GM10248 (cell line): ENCODE measurements around the gene NDUFS7.

Experiments
- CTCF ChIA-PET: fragments of 300-600 bp; sonication (Branson Sonifier 250); formaldehyde crosslinking; extraction: SDS; loops from one replicate; lab custom pipeline; 2021; ENCODE audit warnings: antibody characterized with exemption; lab: Yijun Ruan, JAX
- POLR2A ChIA-PET: fragments of 350-650 bp; sonication (Branson Sonifier 250); formaldehyde crosslinking; extraction: SDS; loops from one replicate; lab custom pipeline; 2020; ENCODE audit warnings: antibody characterized with exemption; lab: Yijun Ruan, JAX
- DNase-seq: peaks from one replicate; pipeline ENCODE4 v3.0.0; 2012; ENCODE audit errors: extremely low spot score
- TF ChIP-seq, protein P1 (sequence below): IDR thresholded peaks from 2 replicates; pipeline ENCODE4 v1.5.1; 2012; ENCODE audit warnings: mild to moderate bottlenecking, low read depth; ENCODE audit errors: extremely low read depth, missing control alignments, control extremely low read depth

The NDUFS7 gene

DNA sequence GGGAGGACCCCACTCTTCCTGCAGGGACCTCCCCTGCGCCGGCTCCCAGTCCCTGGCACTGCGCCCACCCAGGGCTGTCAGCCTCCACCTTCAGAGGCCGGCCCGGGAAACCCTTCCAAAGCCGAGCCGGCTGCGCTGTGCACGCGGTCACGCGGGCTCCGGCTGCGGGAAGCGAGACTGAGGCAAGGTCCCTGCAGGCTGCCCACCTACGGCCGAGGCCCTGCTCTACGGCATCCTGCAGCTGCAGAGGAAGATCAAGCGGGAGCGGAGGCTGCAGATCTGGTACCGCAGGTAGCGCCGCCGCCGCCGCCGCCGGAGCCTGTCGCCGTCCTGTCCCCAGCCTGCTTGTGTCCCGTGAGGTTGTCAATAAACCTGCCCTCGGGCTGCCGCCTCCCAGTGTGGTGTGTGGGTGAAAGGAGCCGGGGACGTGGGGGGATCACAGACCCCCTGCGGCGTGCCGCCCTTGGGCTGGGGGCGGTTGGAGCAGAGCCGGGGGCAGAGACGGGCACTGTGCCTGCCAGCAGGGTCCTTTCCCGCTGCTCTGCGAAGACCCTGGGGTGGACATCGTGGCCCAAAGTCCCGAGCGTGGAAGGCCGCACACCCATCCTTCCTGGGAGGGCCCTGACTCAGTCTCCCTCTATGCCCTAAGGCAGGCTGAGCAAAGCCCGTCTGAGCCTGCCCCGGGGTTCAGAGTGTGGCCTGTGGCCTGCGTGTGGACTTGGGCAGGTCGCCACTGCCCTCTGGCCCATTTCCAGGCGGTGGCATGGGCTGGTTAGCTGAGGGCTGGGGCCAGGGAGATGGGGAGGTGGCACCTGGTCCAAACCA, 11.7 kb downstream of the NDUFS7 start:
- no peak for DNase-seq
- ChIA-PET CTCF (no interaction called here), POLR2A (interaction anchor here (1.4 to 1.6 kb wide), 2 partner anchors 126 to 127 kb away, joined by 4 read pairs; partner anchors contain the start of gene CIRBP)
- TF ChIP-seq, protein P1, sequence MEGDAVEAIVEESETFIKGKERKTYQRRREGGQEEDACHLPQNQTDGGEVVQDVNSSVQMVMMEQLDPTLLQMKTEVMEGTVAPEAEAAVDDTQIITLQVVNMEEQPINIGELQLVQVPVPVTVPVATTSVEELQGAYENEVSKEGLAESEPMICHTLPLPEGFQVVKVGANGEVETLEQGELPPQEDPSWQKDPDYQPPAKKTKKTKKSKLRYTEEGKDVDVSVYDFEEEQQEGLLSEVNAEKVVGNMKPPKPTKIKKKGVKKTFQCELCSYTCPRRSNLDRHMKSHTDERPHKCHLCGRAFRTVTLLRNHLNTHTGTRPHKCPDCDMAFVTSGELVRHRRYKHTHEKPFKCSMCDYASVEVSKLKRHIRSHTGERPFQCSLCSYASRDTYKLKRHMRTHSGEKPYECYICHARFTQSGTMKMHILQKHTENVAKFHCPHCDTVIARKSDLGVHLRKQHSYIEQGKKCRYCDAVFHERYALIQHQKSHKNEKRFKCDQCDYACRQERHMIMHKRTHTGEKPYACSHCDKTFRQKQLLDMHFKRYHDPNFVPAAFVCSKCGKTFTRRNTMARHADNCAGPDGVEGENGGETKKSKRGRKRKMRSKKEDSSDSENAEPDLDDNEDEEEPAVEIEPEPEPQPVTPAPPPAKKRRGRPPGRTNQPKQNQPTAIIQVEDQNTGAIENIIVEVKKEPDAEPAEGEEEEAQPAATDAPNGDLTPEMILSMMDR, result no peak

DNA sequence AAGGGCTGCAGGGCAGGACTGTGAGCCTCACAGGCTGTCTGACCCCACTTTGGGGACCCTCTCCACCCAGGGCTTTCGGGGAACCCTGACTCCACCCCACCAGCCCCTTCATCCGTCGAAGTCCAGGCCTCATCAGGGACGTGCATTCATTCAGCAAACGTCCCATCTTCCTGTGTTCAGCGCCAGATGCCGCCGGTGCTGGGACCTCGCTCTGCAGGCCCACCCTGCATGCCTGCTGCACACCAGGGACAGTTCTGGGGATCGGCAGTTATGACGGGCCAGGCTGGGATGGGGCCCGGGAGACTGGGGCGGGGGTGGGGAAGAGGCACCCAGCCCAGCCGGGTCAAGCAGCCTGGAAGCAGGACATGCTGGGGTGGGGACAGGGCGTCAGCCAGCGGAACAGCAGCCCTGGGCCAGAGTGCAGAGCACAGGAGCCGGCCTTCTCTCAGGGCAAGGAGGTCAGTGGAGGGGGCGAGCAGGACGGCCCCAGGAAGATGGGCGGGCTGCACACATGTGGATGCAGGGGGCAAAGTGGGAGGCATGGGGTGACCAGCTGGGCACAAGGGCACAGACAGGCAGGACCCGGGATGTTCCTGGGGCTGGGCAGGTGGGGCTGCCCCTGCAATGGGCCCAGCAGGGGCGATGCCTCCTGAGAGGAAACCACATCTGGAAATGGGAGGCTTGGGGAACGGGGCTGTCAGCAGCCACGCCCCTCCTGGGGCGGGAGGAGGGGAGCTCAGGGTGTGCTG, 12.5 kb downstream of the NDUFS7 start:
- TF ChIP-seq, protein P1, result no peak
- CTCF ChIA-PET, result no interaction called here
- POLR2A ChIA-PET, result interaction anchor here (1.4 kb wide), 1 partner anchor 127 kb away, joined by 4 read pairs; the partner anchor contains the start of gene CIRBP
- DNase-seq, result no peak

- no peak for DNase-seq
- CTCF ChIA-PET, result no interaction called here
- POLR2A ChIA-PET, result interaction anchor here (1.4 kb wide), 1 partner anchor 128 kb away, joined by 4 read pairs; the partner anchor contains the start of gene CIRBP
- TF ChIP-seq, protein P1, result no peak
Measured at GRCh38 chr19:1396768-1397679, 13.3 kb downstream of the NDUFS7 start.

DNA sequence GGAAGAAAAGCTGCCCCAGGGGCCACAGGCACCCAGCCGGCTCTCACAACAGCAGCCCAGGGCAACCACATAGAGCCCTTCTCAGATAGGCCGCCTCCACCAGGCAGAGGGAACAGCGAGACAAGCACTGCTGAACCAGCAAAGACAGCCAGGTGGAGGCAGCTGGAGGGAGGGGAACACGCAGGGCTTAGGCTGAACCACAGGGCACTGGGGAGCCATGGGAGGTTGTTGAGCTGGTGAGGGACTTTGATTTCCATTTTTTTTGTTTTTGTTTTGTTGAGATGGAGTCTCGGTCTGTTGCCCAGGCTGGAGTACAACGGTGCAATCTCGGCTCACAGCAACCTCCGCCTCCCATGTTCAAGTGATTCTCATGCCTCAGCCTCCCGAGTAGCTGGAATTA, 14.1 kb downstream of the NDUFS7 start:
- CTCF ChIA-PET, result no interaction called here
- POLR2A ChIA-PET, result no interaction called here
- DNase-seq, result no peak

DNA sequence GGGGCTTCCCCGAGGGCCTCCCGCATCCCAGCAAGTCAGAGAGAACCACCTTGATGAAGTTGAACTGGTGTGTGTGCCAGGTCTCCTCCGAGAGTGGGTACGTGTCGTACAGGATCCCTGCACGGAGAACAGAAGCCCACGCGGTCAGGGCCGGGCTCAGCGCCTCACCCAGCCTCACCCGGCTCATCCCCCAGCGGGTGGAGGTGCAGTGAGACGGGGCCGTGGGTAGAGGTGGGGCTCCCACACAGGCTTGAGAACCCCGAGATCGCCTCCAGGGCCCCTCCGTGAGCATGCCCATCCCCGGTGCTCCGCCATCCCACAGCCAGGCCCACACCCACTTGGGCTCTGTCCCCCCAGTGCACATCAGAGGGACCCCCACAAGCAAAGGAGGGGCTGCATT, 15.4 kb downstream of the NDUFS7 start:
- TF ChIP-seq, protein P1, result no peak
- CTCF ChIA-PET, result no interaction called here
- POLR2A ChIA-PET, result no interaction called here
- DNase-seq, result no peak

More for the DNA sequence above, 14.1 kb downstream of the NDUFS7 start:
- TF ChIP-seq, protein P1, result no peak
